NCI-H774 (cell line): ENCODE results near the gene HSFX1.
"Not testable (repeated sequence)": the region's sequence is repeated elsewhere in the genome, so short reads cannot be mapped to it uniquely, and the experiment has no call there.

Experiments used
- DNase-seq: peaks from one replicate; lab custom pipeline; 2025; lab: John Stamatoyannopoulos, UW

Gene HSFX1

GRCh38 chrX:149773768-149774167 lies at the start of gene HSFX1:
Gene HSFX1, plus strand, starts transcription at chrX:149774068. Its CDS starts 614 bp downstream, at chrX:149774682.
- not testable (repeated sequence) for DNase-seq

DNA sequence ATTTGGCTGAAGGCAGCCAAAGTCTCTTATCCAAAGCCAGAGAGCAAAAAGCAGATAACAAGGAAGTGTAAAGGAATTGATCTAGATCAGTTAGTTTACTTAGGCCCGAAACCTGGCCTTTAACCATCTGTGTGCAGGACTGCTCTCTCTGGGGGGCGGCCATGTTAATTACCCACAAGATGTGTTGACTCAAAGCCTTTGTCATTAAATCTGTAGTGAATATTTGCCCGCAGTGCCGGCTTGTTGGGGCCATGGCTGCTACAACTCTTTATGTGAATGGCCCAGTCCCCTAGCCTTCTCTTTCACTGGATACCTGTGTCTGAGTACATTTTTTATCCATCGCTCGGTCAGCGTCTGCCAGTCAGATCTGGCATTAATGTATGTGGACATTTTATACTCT lies 46.6 kb upstream of the HSFX1 start:
- not testable (repeated sequence) for DNase-seq

DNA sequence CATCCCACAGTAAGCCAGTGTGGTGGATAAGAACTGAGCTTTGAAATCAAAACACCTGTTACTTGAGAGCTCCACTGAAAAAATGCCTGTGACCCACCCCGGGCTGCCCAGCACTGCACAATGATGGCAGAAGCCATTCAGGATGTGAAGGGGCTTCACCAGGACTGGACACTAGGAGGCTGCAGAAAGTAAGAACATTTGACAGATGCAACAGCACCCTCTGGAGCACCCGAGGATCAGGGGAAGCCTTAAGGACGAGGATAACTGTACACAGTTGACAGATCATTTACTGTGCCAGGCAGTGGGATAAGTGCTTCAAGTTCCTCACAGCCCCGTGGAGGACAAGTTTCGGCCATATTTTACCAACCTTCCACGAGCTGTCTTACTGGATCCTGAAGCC lies 31.6 kb upstream of the HSFX1 start:
- DNase-seq = not testable (repeated sequence)

DNA sequence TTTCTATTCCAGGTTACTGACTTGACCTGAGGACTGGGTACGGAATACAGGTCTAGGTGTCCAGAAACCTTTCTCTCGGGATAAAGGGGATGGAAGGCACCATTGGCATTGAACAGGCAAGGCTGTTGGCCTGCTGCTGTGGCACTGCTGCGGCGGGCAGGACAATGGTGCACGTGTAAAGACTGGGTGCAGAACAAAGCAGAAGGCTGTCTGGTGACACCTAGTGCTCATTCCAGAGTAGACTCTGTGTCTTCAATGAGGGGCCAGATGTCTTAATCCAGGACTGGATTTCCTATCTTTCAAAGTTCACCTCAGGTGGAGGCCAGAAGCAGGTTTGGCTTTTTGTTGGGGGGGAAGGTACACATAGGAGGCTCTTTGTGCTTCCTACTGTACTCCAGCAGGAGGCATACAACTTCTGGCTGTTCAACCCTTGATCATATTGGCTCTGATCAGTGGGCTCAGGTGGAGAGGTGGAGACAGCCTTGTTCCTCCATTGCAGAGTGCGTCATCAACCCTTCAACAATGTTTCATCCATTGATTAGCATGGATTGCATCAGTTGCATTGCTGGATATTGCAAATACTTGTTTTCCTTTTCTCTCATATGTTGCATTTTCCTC lies 27.4 kb upstream of the HSFX1 start:
- DNase-seq = not testable (repeated sequence)

DNA sequence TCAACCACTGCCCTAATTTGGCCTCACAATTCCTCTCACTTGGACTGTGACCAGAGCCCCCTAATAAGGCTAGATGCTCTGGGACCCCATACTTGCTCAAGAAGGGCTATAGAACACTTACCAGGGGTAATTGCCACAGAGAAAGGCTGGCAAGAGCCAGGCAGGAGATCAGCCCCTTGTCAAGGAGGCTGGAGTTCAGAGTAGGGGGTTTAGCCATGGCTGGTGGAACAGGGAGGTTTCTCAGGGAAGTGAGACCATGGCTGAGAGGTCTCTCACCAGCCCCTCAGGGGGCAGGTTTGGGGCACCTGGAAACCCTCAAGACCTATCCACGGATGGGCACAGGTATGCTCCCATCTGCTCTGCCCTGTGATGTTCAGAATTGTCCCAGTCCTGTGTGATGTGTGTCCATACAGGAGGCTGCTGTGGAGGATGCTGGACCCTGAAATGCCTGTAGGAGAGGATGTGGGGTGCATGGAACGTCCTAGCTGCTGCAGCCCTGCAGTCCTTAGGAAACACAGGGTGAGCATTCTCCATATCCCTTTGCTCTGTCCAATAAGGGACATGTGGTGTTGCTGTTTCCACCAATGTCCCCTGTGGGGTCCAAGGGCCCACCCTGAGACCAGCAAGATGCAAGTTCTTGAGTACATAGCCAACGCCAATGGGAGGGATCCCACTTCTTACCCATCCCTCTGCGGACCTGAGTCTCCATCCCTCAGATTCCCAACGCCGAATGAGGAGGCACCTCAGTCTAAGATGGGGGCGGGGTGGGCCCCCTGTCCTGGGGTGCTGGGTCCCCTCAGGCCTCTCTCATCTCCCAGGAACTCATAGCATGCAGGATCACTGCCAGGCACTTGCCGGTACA lies 16.4 kb upstream of the HSFX1 start:
- DNase-seq = no peak

DNA sequence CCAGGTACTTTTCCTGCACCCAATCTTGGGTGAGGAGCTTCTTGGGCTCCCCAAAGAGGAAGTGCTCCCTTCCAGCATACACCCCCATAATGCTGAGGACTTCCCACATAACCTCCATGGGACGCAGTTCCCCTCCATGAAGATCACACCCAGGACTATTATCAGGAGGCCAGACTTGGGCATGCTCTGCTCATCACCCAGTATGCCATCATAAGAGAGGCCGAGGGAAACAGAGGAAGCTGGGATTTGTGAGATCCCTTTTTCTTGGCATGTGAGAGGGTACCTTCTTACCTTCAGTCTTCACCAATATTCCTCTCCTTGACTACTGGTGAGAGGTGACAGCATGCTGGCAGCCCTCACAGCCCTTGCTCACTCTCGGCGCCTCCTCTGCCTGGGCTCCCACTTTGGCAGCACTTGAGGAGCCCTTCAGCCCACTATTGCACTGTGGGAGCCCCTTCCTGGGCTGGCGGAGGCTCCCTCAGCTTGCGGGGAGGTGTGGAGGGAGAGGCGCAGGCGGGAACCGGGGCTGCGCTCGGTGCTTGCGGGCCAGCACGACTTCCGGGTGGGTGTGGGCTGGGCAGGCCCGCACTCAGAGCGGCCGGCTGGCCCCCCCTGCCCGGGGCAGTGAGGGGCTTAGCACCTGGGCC lies 15.7 kb upstream of the HSFX1 start:
- no peak for DNase-seq

DNA sequence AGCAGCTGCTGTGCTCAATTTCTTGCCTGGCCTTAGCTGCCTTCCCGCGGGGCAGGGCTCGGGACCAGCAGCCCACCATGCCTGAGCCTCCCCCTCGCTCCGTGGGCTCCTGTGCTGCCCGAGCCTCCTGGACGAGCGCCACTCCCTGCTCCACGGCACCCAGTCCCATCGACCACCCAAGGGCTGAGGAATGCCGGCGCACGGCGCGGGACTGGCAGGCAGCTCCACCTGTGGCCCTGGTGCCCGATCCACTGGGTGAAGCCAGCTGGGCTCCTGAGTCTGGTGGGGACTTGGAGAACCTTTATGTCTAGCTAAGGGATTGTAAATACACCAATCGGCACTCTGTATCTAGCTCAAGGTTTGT lies 15.2 kb upstream of the HSFX1 start:
- DNase-seq = not testable (repeated sequence)

DNA sequence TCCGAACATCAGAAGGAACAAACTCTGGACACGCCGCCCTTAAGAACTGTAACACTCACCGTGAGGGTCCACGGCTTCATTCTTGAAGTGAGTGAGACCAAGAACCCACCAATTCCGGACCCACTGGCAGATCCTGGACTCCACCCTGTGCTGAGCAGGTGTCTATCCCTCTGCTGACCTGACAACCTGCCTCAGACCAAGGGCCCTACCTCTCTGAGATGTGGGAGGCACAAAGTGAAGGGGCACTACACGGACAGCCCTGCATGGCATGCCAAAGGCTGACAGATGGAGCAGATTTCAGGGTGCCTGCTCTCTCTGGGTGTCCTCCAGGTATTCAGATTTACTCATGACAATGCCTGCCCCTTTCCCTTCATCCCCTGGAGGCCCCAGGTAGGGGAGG lies 14.0 kb upstream of the HSFX1 start:
- DNase-seq = no peak

DNA sequence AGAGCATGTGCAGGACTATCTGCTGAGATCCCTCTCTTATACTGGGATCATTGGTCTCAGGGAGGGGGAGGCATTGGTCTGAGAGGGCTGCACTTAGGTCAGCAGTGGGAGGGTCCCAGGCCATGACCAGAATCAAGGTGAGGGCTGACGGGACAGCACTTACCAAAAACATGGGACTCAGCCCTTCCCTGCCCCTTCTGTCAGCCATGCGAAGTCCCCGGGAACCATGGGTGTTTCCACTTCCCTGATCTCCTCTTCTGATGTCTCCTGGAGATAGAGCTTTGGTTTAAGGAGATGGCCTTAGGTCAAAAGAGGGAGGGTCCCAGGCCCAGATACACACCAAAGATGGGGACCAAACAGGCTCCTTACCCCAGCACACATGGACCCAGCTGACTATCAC lies 12.9 kb upstream of the HSFX1 start:
- DNase-seq = no peak

DNA sequence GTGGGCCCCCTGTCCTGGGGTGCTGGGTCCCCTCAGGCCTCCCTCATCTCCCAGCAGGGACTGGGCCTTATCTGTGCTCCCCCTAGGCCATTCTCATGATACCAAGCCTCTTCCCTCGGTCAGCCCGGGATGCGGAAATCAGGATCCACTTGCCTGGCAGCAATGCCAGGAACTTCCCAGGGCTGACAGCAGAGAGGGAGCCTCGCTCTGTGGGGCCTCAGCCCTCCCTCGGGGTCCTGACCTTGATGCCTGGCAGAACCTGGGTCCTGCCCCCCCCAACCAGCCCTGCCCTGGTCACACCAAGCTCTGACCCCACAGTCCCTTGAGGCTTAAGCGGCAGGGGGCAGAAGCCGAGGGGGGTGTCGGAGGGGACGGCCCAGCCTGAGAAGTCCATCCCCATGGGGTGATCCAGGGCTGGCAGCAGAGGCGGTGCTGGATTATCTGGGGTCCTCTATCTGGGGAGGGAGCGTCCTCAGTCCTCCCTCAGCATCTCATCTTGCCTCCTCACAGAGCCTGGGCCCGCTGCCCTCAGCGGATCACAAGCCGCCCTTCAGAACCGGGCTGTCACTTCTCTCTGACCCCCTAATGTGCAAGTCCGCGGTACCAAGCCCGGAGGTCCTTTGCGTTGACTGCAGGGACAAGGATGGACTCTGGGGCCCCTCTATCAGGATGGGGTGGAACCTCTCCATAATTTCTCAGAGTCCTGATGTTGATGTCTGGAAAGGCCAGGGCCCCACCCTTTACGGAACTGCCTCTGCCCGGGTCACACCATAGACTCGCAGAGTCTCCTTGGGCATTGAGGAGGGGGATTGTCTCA lies 11.8 kb upstream of the HSFX1 start:
- not testable (repeated sequence) for DNase-seq

GRCh38 chrX:149762696-149763614 lies 10.9 kb upstream of the HSFX1 start:
- no peak for DNase-seq

DNA sequence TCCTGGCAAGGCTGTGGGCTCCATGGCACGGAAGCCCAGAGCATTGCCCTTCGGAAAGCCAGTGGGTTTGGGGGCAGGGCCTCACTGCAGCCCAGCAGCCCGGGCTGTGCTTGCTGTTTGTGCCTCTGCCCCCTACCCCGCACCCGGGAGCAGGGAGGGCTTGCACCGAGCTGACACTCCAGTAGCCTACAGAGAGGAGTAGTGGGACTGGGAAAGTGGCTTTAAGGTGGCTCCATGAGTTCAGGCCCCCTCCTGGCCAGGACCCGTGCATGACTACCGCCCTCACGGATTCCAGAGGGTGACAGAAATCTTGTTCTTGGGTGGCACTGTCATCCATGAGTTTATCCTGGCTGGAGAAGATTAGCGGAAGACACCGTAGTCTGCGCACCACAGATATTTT lies 3.5 kb upstream of the HSFX1 start:
- DNase-seq = not testable (repeated sequence)

GRCh38 chrX:149773026-149773425 lies 842 bp upstream of the HSFX1 start:
- DNase-seq = not testable (repeated sequence)

DNA sequence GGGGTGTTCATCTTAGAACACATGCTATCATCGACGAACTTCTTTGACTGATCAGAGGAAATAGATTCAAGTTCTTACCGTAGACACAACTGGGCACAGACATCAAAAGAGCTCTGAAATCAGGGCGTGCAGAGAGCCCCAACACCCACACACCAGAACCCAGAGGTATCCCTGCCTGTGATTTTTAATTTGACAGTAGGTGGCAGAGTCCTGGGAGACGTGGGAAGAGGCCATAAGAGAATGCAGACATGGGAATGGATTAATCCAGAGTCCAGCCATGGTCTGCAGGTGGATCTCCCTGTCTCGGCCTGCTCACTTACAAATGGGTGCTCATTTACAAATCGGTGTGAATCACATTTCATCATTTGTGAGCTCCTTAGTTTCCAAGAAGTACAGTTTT lies 4.1 kb downstream of the HSFX1 start:
- DNase-seq = not testable (repeated sequence)

GRCh38 chrX:149781727-149782126 lies 7.9 kb downstream of the HSFX1 start, which contains the start of gene MAGEA9:
Gene MAGEA9, plus strand, starts transcription at chrX:149781930. Its CDS starts 4,281 bp downstream, at chrX:149786211.
- DNase-seq = not testable (repeated sequence)

DNA sequence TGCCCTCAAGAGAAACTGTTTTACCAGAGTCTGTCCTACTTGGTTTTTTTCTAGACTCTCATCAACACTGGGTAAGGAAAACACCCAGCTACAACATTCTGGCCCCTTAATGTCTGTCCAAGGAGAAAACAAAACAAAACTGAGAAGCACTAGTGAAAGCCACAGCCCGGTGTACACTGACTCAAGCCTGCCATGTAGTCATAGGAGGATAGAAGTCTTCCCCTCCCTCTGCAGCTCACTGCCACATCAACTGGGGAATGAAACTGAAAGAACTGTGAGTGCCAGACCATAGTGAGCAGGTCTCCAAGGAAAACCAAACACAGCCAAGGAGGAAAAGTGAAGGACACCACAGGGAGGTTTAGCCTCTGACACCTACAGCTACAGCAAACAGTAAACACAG lies 21.7 kb downstream of the HSFX1 start:
- not testable (repeated sequence) for DNase-seq

DNA sequence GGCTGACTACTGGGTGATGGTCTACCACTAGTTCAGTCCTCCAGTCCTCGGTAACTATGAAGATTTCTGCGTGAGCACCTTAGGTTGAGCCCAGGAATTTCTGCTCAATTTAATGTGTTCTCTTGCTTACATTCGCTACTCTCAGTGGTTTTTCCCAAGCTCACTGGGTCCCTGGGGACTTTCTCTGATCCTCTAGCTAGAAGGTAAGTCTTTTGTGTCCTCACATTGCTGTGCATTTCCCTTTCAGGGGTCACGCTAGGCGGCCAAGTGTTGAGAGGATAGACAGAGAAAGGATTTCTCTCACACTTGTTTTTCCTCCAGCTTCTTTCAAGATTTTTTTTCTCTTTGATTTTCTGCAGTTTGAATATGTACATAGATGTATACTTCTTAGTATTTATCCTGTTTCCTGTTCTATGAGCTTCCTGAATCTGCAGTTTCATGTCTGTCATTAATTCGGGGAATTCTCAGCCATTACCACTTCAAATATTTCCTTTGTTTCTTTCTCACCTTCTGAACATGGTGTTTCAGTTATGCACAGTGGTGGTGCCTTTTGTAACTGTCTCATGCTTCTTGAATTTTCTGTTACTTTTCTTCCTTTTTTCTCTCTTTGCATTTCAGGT lies 25.3 kb downstream of the HSFX1 start:
- no peak for DNase-seq

DNA sequence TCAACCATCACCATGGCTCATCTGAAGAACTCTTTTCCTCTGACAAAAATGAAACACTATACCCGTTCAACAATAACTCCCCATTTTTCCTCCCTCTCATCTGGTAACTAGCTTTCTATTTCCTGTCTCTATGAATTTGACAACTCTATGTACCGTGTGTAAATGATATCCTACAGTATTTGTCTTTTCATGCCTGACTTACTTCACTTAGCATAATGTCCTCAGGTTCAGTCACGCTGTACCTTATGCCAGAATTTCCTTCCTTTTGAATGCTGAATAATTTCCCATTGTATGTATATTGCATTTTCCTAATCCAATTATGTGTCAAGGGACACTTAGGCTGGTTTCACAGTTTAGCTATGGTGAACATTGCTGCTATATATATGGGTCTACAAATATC lies 26.1 kb downstream of the HSFX1 start:
- DNase-seq = peak; percentile 41

- no peak for DNase-seq
Observed at GRCh38 chrX:149803458-149804062, 29.7 kb downstream of the HSFX1 start.

GRCh38 chrX:149804102-149804501 lies 30.2 kb downstream of the HSFX1 start:
- DNase-seq = no peak
